HCT116 (cell line): ENCODE data around the gene NEK8. TPM values are rescaled to one million over a fixed set of nuclear protein-coding genes. Genes with fewer than 3 reads are reported as not detected.

Source experiments
- ATAC-seq: fragments of 200-7000 bp; cut with Tn5 transposase; 2 replicates; pipeline ENCODE4 v1.9.1; 2020; ENCODE audit warnings: mild to moderate bottlenecking, moderate library complexity
- BruUV-seq: library from RNA; stranded (reverse); fragments of 400-500 nt; replicated peaks from 2 replicates; lab custom pipeline; 2021; lab: Mats Ljungman, UMichigan
- CTCF ChIA-PET: fragments of 300-600 bp; sonication (Branson Sonifier 250); formaldehyde crosslinking; loops from one replicate; lab custom pipeline; 2021; ENCODE audit warnings: antibody characterized with exemption; lab: Charles Lee
- POLR2A ChIA-PET: fragments of 300-600, 350-600 bp; sonication (Branson Sonifier 250); formaldehyde crosslinking; loops from one replicate; lab custom pipeline; 2021; ENCODE audit warnings: antibody characterized with exemption; lab: Charles Lee
- RAD21 ChIA-PET, 2 experiments: fragments of 300-600 bp; sonication (Branson Sonifier 250); formaldehyde crosslinking; loops; one replicate each; lab custom pipeline; 2023; ENCODE audit warnings: low total read pairs in 2 of 2; ENCODE audit not compliant: uncharacterized antibody in 2 of 2, unreplicated experiment in 2 of 2, low non-redundant PET in 1 of 2; lab: Charles Lee
- DNase-seq: peaks from one replicate; pipeline ENCODE4 v3.0.0-alpha.2; 2010; ENCODE audit warnings: low read depth, low spot score
- H2AFZ ChIP-seq: fragments of 200-600 bp; shearing (Covaris generic), sonication (generic); 2 replicates; pipeline ENCODE4 v1.6.1; 2017; ENCODE audit warnings: low read depth, mixed run types, mixed read lengths, antibody characterized with exemption, low read length; ENCODE audit not compliant: poor library complexity, severe bottlenecking
- H3K27ac ChIP-seq: 2 replicates; pipeline ENCODE4 v1.5.1; 2012; ENCODE audit warnings: low read depth, low read length
- H3K27me3 ChIP-seq: fragments of 200-600 bp; sonication (generic); 2 replicates; pipeline ENCODE4 v1.6.1; 2016; ENCODE audit warnings: mixed run types, low read length, mixed read lengths; ENCODE audit not compliant: insufficient read depth
- H3K36me3 ChIP-seq, 2 experiments: fragments of 200-500 bp in 1 of 2; fragments of 200-600 bp in 1 of 2; sonication (Bioruptor generic) in 1 of 2; sonication (generic) in 1 of 2; 2 replicates each; pipeline versions ENCODE4 v1.5.1 to v1.6.1; 2014 to 2016; ENCODE audit warnings: low read length in 2 of 2, inconsistent platforms in 1 of 2, mixed read lengths in 1 of 2, mixed run types in 1 of 2; ENCODE audit not compliant: insufficient read depth in 2 of 2, control insufficient read depth in 1 of 2
- H3K4me1 ChIP-seq, 2 experiments: fragments of 200-600 bp in 1 of 2; sonication (generic) in 1 of 2; 2 replicates each; pipeline versions ENCODE4 v1.5.1 to v1.6.1; 2012 to 2017; ENCODE audit warnings: low read length in 2 of 2, inconsistent platforms in 1 of 2, mild to moderate bottlenecking in 1 of 2, mixed read lengths in 1 of 2, mixed run types in 1 of 2, moderate library complexity in 1 of 2; ENCODE audit not compliant: insufficient read depth in 2 of 2, control insufficient read depth in 1 of 2
- H3K4me2 ChIP-seq: fragments of 200-600 bp; sonication (generic); 2 replicates; pipeline ENCODE4 v1.6.1; 2017; ENCODE audit warnings: mixed run types, low read length, mixed read lengths
- H3K4me3 ChIP-seq, 2 experiments: fragments of 200-600 bp in 1 of 2; sonication (generic) in 1 of 2; replicated peaks in 1 of 2; 2 replicates each; pipeline ENCODE4 v1.5.1; 2011 to 2016; ENCODE audit warnings: low read length in 2 of 2, control low read depth in 1 of 2, low read depth in 1 of 2, mild to moderate bottlenecking in 1 of 2, mixed read lengths in 1 of 2, mixed run types in 1 of 2
- H3K79me2 ChIP-seq: fragments of 200-600 bp; sonication (generic); 2 replicates; pipeline ENCODE4 v1.6.1; 2017; ENCODE audit warnings: mild to moderate bottlenecking, mixed run types, low read length, moderate library complexity, mixed read lengths; ENCODE audit not compliant: insufficient read depth
- H3K9ac ChIP-seq: fragments of 200-600 bp; sonication (generic); 2 replicates; pipeline ENCODE4 v1.6.1; 2016; ENCODE audit warnings: low read length, mixed read lengths
- H3K9me2 ChIP-seq: fragments of 200-600 bp; sonication (generic), shearing (Covaris generic); 2 replicates; pipeline ENCODE4 v1.6.1; 2017; ENCODE audit warnings: mixed run types, mild to moderate bottlenecking, moderate library complexity; ENCODE audit not compliant: insufficient read depth
- H3K9me3 ChIP-seq, 2 experiments: fragments of 200-500 bp in 1 of 2; fragments of 200-600 bp in 1 of 2; sonication (Bioruptor generic) in 1 of 2; sonication (generic) in 1 of 2; 2 replicates each; pipeline ENCODE4 v1.6.1; 2014 to 2017; ENCODE audit warnings: low read length in 2 of 2, mixed read lengths in 2 of 2, inconsistent platforms in 1 of 2, low read depth in 1 of 2, mild to moderate bottlenecking in 1 of 2, mixed run types in 1 of 2, moderate library complexity in 1 of 2; ENCODE audit not compliant: control insufficient read depth in 1 of 2, insufficient read depth in 1 of 2
- H4K20me1 ChIP-seq: fragments of 200-600 bp; sonication (generic), shearing (Covaris generic); 2 replicates; pipeline ENCODE4 v1.6.1; 2017; ENCODE audit warnings: mixed run types, mild to moderate bottlenecking, moderate library complexity; ENCODE audit not compliant: insufficient read depth
- CBX3 ChIP-seq: IDR thresholded peaks from 2 replicates; pipeline ENCODE4 v1.6.1; 2012; ENCODE audit warnings: low read depth
- EGR1 ChIP-seq: IDR thresholded peaks from 2 replicates; pipeline ENCODE4 v1.6.1; 2012; ENCODE audit warnings: low read depth
- EZH2 ChIP-seq: fragments of 200-600 bp; sonication (generic); IDR thresholded peaks from 2 replicates; pipeline ENCODE4 v1.6.1; 2017; ENCODE audit warnings: antibody characterized with exemption, mixed run types
- EZH2phosphoT487 ChIP-seq: fragments of 200-600 bp; IDR thresholded peaks from 2 replicates; pipeline ENCODE4 v1.6.1; 2018; ENCODE audit warnings: antibody characterized with exemption, borderline replicate concordance
- SIN3A ChIP-seq: IDR thresholded peaks from 2 replicates; pipeline ENCODE4 v1.6.1; 2012; ENCODE audit warnings: low read depth
- SP1 ChIP-seq: IDR thresholded peaks from 2 replicates; pipeline ENCODE4 v1.6.1; 2012; ENCODE audit warnings: low read depth
- TCF7L2 ChIP-seq: IDR thresholded peaks from 2 replicates; pipeline ENCODE4 v1.7.0; 2011; ENCODE audit warnings: borderline replicate concordance, inconsistent platforms; ENCODE audit not compliant: insufficient read depth, insufficient read length; ENCODE audit errors: extremely low read depth
- YY1 ChIP-seq: IDR thresholded peaks from 2 replicates; pipeline ENCODE4 v1.6.1; 2011; ENCODE audit warnings: low read length, low read depth, moderate library complexity, mild to moderate bottlenecking; ENCODE audit not compliant: insufficient replicate concordance; ENCODE audit errors: extremely low read depth
- ZFX ChIP-seq: fragments of 450-650 bp; IDR thresholded peaks from 2 replicates; pipeline ENCODE4 v1.6.1; 2017
- intact Hi-C: fragments of 100-400 bp; cut with micrococcal nuclease; formaldehyde crosslinking; loops from 2 replicates; pipeline ENCODE4 v1.10.0; 2022
- total RNA-seq: library from RNA; stranded (reverse); gene quantifications from one replicate; pipeline ENCODE4 v1.2.1, GENCODE V29; 2021; ENCODE audit not compliant: unreplicated experiment
- TF ChIP-seq, protein P1 (sequence below): IDR thresholded peaks from 2 replicates; pipeline ENCODE4 v1.6.1; 2012
- TF ChIP-seq, protein P2 (sequence below): IDR thresholded peaks from 2 replicates; pipeline ENCODE4 v1.6.1; 2012
- TF ChIP-seq, protein P3 (sequence below): IDR thresholded peaks from 2 replicates; pipeline ENCODE4 v1.6.1; 2012; ENCODE audit warnings: low read depth
- TF ChIP-seq, protein P4 (sequence below), 3 experiments: fragments of 200-600 bp in 1 of 3; sonication (generic) in 1 of 3; IDR thresholded peaks in 2 of 3; conservative IDR thresholded peaks in 1 of 3; 2 replicates each; pipeline ENCODE4 v1.5.1; 2012 to 2017; ENCODE audit warnings: low read depth in 2 of 3, low read length in 2 of 3, antibody characterized with exemption in 1 of 3, borderline replicate concordance in 1 of 3, control low read depth in 1 of 3, mild to moderate bottlenecking in 1 of 3, mixed read lengths in 1 of 3, mixed run types in 1 of 3, moderate library complexity in 1 of 3; ENCODE audit not compliant: insufficient read depth in 1 of 3

Gene NEK8
- total RNA-seq, 1 experiment from 2014 or later: 7.0 TPM

DNA sequence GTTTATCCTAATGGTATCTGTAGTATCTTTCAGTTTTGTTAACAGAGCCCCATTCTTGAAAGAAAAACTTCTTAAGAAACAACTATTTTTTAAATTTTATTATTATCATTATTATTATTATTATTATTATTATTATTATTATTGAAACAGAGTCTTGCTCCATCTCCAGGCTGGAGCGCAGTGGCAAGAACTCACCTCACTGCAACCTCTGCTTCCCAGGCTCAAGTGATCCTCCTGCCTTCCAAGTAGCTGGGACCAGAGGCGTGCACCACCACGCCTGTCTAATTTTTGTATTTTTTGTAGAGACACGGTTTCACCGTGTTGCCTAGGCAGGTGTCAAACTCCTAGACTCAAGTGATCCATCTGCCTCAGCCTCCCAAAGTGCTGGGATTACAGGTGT, 43.2 kb upstream of the NEK8 start:
- Histone ChIP-seq H3K9me2 (no peaks in the 10 kb centered on the region), H3K79me2 (no peaks in the 10 kb centered on the region), H2AFZ (no peak overlapping the region), H3K4me3 (no peak overlapping the region), H3K9me3 (no peaks in the 10 kb centered on the region), H3K27me3 (no peaks in the 10 kb centered on the region), H3K4me2 (no peak overlapping the region), H3K27ac (no peak overlapping the region), H4K20me1 (no peaks in the 10 kb centered on the region), H3K4me1 (no peaks in the 10 kb centered on the region), H3K9ac (no peak overlapping the region), H3K36me3 (peaks cover 86 to 88% of the 10 kb centered on the region in 2 experiments)
- intact Hi-C loops: no loop called here
- TF ChIP-seq CBX3 (no peak), EZH2phosphoT487 (no peak), EZH2 (no peak), SIN3A (no peak), EGR1 (no peak), ZFX (no peak), TCF7L2 (no peak), YY1 (no peak), SP1 (no peak)
- TF ChIP-seq, protein P1, sequence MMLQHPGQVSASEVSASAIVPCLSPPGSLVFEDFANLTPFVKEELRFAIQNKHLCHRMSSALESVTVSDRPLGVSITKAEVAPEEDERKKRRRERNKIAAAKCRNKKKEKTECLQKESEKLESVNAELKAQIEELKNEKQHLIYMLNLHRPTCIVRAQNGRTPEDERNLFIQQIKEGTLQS: no peak
- TF ChIP-seq, protein P2, sequence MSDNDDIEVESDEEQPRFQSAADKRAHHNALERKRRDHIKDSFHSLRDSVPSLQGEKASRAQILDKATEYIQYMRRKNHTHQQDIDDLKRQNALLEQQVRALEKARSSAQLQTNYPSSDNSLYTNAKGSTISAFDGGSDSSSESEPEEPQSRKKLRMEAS: no peak
- TF ChIP-seq, protein P3, sequence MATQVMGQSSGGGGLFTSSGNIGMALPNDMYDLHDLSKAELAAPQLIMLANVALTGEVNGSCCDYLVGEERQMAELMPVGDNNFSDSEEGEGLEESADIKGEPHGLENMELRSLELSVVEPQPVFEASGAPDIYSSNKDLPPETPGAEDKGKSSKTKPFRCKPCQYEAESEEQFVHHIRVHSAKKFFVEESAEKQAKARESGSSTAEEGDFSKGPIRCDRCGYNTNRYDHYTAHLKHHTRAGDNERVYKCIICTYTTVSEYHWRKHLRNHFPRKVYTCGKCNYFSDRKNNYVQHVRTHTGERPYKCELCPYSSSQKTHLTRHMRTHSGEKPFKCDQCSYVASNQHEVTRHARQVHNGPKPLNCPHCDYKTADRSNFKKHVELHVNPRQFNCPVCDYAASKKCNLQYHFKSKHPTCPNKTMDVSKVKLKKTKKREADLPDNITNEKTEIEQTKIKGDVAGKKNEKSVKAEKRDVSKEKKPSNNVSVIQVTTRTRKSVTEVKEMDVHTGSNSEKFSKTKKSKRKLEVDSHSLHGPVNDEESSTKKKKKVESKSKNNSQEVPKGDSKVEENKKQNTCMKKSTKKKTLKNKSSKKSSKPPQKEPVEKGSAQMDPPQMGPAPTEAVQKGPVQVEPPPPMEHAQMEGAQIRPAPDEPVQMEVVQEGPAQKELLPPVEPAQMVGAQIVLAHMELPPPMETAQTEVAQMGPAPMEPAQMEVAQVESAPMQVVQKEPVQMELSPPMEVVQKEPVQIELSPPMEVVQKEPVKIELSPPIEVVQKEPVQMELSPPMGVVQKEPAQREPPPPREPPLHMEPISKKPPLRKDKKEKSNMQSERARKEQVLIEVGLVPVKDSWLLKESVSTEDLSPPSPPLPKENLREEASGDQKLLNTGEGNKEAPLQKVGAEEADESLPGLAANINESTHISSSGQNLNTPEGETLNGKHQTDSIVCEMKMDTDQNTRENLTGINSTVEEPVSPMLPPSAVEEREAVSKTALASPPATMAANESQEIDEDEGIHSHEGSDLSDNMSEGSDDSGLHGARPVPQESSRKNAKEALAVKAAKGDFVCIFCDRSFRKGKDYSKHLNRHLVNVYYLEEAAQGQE: no peak
- TF ChIP-seq, protein P4, sequence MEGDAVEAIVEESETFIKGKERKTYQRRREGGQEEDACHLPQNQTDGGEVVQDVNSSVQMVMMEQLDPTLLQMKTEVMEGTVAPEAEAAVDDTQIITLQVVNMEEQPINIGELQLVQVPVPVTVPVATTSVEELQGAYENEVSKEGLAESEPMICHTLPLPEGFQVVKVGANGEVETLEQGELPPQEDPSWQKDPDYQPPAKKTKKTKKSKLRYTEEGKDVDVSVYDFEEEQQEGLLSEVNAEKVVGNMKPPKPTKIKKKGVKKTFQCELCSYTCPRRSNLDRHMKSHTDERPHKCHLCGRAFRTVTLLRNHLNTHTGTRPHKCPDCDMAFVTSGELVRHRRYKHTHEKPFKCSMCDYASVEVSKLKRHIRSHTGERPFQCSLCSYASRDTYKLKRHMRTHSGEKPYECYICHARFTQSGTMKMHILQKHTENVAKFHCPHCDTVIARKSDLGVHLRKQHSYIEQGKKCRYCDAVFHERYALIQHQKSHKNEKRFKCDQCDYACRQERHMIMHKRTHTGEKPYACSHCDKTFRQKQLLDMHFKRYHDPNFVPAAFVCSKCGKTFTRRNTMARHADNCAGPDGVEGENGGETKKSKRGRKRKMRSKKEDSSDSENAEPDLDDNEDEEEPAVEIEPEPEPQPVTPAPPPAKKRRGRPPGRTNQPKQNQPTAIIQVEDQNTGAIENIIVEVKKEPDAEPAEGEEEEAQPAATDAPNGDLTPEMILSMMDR (IDR thresholded peaks at IDR 0.05 in 2 of 3, conservative IDR thresholded peaks at IDR 0.05 in 1 of 3; ENCODE audit: borderline replicate concordance in 1 of 3, insufficient read depth in 1 of 3, low read depth in 2 of 3, low read length in 2 of 3): no peak
- ATAC-seq: no peak
- RAD21 ChIA-PET: no interaction called here
- DNase-seq: no peak
- POLR2A ChIA-PET: no interaction called here
- no TSS peak for BruUV-seq
- CTCF ChIA-PET: no interaction called here
